Transverse colon (tissue), 4 donors: ENCODE data around the gene NBAS.

ENCODE experiments used
- POLR2AphosphoS5 ChIP-seq, 3 donors: sonication (generic); formaldehyde crosslinking; IDR thresholded peaks; one replicate each; pipeline ENCODE4 v1.6.1; 2016; ENCODE audit warnings: antibody characterized with exemption in 3 of 3
- TF ChIP-seq, protein P1 (sequence below), 5 experiments: fragments of 200-600 bp in 3 of 5; fragments of 450-650 bp in 2 of 5; sonication (generic) in 3 of 5; IDR thresholded peaks; 1 replicate in 2 of 5; 2 replicates in 3 of 5; pipeline ENCODE4 v1.5.1; 2016 to 2017; ENCODE audit warnings: antibody characterized with exemption in 5 of 5, inconsistent platforms in 3 of 5, mild to moderate bottlenecking in 2 of 5, moderate library complexity in 1 of 5

DNA sequence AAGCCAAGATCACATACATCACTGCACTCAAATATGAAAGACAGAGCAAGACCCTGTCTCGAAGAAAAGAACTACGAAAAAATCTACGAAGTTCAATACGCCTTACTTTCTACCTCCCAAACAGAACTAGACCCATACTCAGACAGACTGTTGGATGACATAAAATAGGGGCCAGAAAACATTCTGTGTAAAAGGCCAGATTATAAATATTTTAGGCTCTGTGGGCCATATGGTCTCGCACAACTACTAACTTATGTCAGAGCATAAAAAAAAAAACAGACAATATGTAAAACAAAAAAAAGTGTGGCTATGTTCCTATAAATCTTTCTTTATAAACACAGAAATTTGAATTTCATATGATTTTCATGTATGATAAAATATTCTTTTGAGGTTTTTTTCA, 40.8 kb downstream of the NBAS start:
- TF ChIP-seq, protein P1, sequence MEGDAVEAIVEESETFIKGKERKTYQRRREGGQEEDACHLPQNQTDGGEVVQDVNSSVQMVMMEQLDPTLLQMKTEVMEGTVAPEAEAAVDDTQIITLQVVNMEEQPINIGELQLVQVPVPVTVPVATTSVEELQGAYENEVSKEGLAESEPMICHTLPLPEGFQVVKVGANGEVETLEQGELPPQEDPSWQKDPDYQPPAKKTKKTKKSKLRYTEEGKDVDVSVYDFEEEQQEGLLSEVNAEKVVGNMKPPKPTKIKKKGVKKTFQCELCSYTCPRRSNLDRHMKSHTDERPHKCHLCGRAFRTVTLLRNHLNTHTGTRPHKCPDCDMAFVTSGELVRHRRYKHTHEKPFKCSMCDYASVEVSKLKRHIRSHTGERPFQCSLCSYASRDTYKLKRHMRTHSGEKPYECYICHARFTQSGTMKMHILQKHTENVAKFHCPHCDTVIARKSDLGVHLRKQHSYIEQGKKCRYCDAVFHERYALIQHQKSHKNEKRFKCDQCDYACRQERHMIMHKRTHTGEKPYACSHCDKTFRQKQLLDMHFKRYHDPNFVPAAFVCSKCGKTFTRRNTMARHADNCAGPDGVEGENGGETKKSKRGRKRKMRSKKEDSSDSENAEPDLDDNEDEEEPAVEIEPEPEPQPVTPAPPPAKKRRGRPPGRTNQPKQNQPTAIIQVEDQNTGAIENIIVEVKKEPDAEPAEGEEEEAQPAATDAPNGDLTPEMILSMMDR (IDR thresholded peaks at IDR 0.05) = no peak
- TF ChIP-seq POLR2AphosphoS5 (IDR thresholded peaks at IDR 0.05) = no peak
